ENCODE results near the gene TRAFD1. TPM values are rescaled to one million over a fixed set of nuclear protein-coding genes. Genes with fewer than 3 reads are reported as not detected.
A peak's percentile ranks its signal among the peaks of the same experiment; 100 is the strongest.

TRAFD1 gene
- total and polyA plus RNA-seq, 2 of the 13 experiments (the other 11 are each of a cell fraction or from before 2014, with no cell fraction given): 9.5 to 20.9 TPM

DNA sequence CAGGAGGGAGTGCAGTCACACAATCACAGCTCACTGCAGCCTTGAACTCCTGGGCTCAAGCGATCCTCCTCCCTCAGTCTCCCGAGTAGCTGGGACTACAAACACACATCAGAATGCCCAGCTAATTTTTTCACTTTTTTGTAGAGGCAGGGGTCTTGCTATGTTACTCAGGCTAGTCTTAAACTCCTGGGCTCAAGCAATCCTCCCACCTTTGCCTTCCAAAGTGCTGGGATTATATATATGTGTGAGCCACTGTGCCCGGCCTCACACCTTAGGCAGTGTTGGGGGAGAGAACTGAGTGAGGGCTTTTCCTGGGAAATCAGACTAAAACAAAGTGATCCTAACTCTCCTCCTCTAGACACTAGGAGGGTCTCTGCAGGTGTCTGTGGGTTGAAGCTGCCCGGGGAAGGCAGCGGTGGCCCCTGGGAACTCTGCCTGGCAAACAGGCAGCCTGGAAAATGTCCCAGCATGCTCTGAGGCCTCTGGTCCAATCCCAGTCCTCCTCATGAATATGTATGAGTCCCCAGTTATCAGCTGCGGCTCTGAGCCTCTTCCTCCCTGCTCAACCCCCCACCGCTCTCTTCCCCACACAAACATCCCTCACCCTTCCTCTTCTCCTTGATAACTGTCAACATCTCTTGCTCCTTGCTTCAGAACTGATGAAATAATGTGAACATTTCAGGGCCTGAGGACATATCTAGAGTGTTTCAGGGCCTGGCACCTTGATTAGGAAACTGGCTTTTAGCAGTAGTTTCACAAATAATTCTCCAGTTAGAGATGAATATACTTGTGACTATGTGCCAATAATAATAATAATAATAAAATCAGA is 8.9 kb upstream of the TRAFD1 start (continued):
- TF ChIP-seq, protein P1, sequence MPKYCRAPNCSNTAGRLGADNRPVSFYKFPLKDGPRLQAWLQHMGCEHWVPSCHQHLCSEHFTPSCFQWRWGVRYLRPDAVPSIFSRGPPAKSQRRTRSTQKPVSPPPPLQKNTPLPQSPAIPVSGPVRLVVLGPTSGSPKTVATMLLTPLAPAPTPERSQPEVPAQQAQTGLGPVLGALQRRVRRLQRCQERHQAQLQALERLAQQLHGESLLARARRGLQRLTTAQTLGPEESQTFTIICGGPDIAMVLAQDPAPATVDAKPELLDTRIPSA (CRISPR knock-in tag; IDR thresholded peaks at IDR 0.05; ENCODE audit: borderline replicate concordance): no peak
- TF ChIP-seq CEBPG (CRISPR knock-in tag; IDR thresholded peaks at IDR 0.05) (no peak), ZNF275 (CRISPR knock-in tag; IDR thresholded peaks at IDR 0.05; ENCODE audit: borderline replicate concordance) (peak; percentile 7; the same call in 1 of the 2 replicates), SNRNP70 (IDR thresholded peaks at IDR 0.05; ENCODE audit: low read depth, low read length) (no peak), SNAPC2 (CRISPR knock-in tag; IDR thresholded peaks at IDR 0.05) (no peak), ATF7 (IDR thresholded peaks at IDR 0.05) (no peak), ATF7 (CRISPR knock-in tag; IDR thresholded peaks at IDR 0.05) (no peak), PHF20 (CRISPR knock-in tag; IDR thresholded peaks at IDR 0.05) (peak; percentile 41), XBP1 (CRISPR knock-in tag; IDR thresholded peaks at IDR 0.05) (no peak), RBM22 (optimal IDR thresholded peaks at IDR 0.05; ENCODE audit: low read length) (no peak), SMAD3 (CRISPR knock-in tag; IDR thresholded peaks at IDR 0.05) (peak; percentile 52; the same call in 1 of the 2 replicates), NFE2L2 (IDR thresholded peaks at IDR 0.05; ENCODE audit: low read length) (no peak), ATF2 (CRISPR knock-in tag; IDR thresholded peaks at IDR 0.05) (peak; percentile 12; the same call in 1 of the 2 replicates)
- TF ChIP-seq, protein P2, sequence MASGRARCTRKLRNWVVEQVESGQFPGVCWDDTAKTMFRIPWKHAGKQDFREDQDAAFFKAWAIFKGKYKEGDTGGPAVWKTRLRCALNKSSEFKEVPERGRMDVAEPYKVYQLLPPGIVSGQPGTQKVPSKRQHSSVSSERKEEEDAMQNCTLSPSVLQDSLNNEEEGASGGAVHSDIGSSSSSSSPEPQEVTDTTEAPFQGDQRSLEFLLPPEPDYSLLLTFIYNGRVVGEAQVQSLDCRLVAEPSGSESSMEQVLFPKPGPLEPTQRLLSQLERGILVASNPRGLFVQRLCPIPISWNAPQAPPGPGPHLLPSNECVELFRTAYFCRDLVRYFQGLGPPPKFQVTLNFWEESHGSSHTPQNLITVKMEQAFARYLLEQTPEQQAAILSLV (CRISPR knock-in tag; IDR thresholded peaks at IDR 0.05; ENCODE audit: borderline replicate concordance): no peak
- TF ChIP-seq, protein P3, sequence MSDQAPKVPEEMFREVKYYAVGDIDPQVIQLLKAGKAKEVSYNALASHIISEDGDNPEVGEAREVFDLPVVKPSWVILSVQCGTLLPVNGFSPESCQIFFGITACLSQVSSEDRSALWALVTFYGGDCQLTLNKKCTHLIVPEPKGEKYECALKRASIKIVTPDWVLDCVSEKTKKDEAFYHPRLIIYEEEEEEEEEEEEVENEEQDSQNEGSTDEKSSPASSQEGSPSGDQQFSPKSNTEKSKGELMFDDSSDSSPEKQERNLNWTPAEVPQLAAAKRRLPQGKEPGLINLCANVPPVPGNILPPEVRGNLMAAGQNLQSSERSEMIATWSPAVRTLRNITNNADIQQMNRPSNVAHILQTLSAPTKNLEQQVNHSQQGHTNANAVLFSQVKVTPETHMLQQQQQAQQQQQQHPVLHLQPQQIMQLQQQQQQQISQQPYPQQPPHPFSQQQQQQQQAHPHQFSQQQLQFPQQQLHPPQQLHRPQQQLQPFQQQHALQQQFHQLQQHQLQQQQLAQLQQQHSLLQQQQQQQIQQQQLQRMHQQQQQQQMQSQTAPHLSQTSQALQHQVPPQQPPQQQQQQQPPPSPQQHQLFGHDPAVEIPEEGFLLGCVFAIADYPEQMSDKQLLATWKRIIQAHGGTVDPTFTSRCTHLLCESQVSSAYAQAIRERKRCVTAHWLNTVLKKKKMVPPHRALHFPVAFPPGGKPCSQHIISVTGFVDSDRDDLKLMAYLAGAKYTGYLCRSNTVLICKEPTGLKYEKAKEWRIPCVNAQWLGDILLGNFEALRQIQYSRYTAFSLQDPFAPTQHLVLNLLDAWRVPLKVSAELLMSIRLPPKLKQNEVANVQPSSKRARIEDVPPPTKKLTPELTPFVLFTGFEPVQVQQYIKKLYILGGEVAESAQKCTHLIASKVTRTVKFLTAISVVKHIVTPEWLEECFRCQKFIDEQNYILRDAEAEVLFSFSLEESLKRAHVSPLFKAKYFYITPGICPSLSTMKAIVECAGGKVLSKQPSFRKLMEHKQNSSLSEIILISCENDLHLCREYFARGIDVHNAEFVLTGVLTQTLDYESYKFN (CRISPR knock-in tag; conservative IDR thresholded peaks at IDR 0.05): peak; percentile 7; the same call in 1 of the 2 replicates
- TF ChIP-seq, protein P4, sequence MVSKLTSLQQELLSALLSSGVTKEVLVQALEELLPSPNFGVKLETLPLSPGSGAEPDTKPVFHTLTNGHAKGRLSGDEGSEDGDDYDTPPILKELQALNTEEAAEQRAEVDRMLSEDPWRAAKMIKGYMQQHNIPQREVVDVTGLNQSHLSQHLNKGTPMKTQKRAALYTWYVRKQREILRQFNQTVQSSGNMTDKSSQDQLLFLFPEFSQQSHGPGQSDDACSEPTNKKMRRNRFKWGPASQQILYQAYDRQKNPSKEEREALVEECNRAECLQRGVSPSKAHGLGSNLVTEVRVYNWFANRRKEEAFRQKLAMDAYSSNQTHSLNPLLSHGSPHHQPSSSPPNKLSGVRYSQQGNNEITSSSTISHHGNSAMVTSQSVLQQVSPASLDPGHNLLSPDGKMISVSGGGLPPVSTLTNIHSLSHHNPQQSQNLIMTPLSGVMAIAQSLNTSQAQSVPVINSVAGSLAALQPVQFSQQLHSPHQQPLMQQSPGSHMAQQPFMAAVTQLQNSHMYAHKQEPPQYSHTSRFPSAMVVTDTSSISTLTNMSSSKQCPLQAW (CRISPR knock-in tag; IDR thresholded peaks at IDR 0.05): 0 out of 2 replicates have a peak, but pooled peaks have one; percentile 18
